Stimulated activated CD4-positive, alpha-beta T cell treated with anti-CD3 and anti-CD28 coated beads, Interleukin-1b, Interleukin-23, amount 100 ng/mL, for 48 hours (primary cell): ENCODE results near the gene PAX7.
"Not testable (repeated sequence)": the region's sequence is repeated elsewhere in the genome, so short reads cannot be mapped to it uniquely, and the experiment has no call there.

Experiments
- DNase-seq: peaks from one replicate; pipeline ENCODE4 v3.0.0-alpha.2; 2020

Gene PAX7

DNA sequence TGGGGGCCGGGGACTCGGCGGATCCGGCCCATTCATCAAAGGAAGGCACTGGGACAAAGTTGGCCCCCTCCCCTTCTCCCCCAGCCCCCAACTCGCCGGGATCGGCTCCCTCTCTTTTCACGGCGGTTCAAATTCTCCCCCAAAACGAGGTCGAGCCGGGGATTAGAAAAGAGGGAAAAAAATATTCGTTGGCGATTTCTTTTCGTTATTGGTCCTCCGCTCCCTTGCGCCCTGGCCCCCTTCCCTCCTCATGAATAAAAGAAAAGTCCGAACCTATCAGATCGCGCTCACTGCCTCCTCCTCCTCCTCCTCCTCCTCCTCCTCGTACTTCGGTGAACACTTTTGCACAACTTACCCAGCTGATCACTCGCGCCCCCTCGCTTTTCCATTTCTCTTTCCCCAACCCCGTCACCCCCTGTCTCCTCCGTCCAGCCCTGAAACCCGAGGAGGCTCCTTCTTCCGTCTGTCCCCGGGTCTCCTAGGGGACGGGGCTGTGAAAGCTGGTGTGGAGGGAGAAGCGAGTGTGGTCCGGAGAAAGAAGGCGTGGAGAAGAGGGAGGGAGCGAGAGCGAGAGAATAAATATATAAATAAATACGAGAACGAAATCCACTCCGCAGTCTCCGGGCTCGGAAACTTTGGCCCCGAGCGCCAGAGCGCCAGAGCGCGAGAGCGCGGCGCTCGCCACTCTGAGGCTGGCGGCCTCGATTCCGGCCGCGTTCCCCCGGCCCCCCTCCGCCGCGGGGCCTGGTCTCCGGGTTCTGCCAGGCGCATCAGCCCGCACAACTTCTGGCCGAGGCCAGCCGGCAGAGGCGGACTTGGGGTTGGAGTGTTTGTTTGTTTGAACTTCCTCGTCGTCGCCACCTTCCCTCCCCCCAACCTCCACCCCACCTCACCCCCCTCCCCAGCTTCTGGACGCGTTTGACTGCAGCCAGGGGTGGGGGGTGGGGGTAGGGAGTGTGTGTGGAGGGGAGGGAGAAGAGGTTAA lies at the start of gene PAX7:
Gene PAX7, plus strand, starts transcription at position 336 of the 985 bp plus-strand sequence. CDS start 758 bp downstream, outside the sequence.
- DNase-seq, result no peak

DNA sequence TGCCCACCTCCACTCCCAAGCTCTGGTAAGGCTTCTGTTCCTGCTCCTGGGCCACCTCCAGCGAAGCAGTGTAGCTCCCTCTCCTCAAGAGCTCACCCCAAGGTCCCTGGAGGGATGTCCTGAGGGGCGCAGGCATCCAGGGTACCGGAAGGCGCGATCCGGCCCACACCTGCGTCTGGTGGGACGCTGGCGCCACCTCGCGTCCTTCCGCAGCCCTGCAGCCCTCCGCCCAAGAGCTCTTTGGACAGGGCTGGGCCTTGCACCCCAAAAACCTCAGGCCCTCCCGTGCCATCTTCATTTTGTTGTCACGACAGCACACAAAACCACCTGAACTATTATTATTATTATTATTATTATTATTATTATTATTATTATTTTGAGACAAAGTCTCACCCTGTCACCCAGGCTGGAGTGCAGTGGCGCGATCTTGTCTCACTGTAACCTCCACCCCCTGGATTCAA lies 49.2 kb upstream of the PAX7 start:
- DNase-seq, result peak; percentile 35

DNA sequence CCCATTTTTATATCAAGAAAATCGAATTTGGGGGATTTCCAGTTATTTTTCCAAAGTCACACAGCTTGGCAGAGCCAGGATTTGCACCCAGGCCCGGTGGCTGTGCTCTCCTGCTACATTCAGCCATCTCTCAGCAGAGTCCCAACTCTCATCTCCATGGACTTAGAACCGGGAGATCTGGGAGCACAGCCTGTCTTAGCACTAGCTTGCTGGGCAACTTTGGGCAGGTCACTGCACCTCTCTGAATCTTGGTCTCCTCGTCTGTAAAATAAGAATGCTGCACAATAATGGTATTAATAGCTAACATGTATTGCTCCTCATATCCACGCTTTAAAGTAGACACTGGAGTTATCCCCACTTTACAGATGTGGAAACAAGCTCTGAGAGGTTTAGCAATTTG lies 47.8 kb upstream of the PAX7 start:
- no peak for DNase-seq

DNA sequence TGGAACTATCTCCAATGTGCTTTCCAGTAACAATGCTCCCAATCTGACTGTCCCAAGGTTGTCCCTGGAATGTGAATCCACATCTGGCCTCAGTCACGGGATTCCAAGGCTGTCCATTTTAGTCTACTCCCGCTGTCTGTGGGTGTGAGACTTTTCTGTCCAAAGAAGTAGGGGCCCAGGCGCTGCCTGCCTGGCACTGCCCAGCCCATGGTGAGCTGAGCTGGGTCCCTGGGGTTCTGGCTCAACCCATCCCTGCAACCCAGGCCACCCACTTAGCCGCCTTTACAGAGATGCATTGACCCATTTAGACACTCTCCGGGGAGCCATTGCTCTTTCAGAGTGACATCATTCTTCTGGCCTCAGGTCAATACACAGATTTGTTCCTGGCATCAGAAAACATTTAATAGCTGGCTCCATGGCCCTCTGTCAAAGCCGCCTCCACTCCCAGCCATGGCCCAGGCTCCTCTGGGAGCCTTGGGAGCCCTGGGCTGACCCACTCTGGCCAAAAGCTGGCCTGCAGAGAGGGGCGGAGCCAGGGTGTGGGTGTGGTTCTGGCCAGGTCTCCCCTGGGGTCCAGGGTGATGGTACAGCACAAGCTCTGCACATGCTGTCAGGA lies 47.2 kb upstream of the PAX7 start:
- DNase-seq, result no peak

DNA sequence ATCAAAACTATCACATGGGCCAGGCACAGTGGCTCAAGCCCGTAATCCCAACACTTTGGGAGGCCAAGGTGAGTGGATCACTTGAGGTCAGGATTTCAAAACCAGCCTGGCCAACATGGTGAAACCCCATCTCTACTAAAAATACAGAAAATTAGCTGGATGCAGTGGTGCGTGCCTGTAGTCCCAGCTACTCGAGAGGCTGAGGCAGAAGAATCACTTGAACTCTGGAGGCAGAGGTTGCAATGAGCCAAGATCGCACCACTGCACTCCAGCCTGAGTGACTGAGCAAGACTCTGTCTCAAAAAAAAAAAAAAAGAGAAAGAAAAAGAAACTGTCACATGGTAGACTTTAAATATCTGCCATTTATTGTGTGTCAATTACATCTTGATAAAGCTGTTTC lies 44.6 kb upstream of the PAX7 start:
- DNase-seq, result not testable (repeated sequence)

DNA sequence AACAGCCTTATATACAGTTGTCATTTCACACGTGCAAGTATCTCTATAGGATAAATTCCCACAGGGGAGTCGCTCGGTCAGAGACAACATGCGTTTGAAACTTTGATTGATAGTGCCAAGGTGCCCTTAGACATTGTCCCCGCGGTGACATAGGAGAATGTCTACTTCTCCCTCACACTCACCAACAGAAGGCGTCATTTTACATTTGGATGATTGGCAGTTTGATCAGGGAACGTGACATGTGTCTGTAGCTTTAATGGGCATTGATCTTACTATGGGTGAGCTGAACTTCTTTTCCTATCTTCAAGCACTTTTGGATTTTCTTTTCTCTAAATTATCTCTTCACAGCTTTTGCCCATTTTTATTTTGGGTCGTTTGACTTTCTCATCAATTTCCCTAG lies 42.6 kb upstream of the PAX7 start:
- no peak for DNase-seq

DNA sequence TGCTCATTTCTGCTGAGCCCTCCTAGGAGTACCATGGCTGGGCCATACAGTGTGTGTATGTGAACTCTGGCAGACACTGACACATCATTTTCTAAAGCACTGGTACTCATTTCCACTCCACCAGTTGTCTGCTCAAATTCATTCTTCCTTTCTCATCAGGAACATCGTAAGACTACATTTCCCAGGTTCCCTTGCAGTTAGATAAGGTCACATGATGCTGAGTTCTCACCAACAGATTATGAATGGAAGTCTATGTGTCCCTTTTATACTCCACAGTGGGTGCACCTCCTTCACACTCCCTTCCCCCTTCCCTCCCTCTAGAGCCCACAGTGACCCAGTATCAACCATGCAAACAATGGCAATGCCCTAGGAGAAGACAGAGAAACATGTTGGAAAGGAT lies 38.3 kb upstream of the PAX7 start:
- DNase-seq, result no peak

DNA sequence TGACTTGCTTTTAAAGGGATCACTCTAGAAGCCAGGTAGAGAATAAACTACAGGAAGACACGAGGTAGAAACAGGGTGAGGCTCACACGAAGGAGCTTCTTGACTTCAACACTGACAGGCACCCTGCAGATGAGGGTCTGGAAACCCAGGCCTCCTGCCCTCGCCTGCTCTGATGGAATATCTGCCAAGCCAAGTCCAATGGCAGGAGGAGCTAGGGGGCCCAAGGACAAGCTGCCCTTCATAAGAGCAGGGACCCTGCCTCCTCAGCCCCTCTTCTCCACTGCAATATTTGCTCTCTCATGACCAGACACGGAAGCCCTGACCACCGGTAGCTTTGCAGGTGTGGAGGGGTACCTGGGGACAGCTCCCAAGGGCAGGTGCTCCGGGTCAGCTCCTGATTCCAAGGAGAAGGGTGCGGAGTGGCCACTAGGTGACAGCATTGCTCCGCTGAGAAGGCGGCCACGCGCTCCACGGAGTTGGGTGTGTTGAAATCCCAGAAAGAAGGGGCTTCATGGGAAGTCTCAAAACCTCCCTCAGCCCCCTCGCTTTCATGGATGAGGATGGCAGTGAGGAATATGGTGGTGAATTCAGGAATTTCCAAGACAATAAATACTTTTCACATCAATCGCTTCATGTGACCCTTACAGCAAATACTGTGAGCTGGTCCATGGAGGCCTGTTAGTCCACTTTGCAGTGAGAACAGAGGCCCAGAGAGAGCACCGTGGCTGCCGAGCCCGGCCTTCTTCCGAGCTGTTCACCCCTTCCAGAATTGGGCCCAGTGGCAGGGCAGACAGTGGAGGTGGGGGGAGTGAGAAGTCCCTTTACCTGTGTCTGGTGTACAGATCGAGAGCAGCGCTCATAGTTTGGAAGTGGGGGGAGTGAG lies 33.2 kb upstream of the PAX7 start:
- DNase-seq, result peak; percentile 45

DNA sequence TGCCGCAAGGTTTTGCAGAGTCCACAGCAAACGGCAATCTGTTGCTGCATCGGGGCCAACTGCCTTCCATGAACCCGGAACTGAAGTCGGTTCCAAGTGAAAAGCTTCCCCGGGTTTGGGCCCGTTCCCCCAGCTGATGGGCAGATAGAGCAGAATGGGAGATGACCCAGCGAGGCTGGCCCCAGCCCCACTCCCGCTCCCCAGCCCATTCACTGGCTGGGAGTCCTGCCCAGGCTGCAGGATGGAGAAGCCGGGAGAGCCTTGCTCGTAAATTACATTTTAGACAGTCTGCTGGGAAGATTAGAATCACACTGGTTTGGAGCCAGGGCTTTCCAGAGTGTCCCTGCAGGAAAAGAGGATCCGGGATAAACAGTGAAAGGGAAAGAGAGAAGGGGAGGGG lies 31.6 kb upstream of the PAX7 start:
- no peak for DNase-seq

DNA sequence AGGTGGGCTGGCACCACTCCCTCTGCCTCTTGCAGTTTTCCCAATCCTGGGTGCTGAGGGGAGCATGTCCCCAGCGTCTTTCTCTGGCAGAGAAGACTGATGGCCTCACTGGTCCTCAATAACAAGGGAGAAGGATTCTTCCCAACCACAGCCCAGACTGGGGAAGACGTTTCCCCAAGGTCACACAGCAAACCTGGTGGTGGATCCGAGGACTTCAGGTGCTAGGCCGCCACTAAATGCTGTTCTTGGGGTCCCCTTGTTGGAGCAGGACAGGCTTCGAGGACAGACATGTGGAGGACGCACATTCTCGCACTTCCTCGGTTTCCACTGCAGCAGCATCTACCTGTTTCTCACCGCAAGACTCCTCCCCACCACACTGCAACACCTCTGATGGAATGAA lies 30.9 kb upstream of the PAX7 start:
- no peak for DNase-seq

DNA sequence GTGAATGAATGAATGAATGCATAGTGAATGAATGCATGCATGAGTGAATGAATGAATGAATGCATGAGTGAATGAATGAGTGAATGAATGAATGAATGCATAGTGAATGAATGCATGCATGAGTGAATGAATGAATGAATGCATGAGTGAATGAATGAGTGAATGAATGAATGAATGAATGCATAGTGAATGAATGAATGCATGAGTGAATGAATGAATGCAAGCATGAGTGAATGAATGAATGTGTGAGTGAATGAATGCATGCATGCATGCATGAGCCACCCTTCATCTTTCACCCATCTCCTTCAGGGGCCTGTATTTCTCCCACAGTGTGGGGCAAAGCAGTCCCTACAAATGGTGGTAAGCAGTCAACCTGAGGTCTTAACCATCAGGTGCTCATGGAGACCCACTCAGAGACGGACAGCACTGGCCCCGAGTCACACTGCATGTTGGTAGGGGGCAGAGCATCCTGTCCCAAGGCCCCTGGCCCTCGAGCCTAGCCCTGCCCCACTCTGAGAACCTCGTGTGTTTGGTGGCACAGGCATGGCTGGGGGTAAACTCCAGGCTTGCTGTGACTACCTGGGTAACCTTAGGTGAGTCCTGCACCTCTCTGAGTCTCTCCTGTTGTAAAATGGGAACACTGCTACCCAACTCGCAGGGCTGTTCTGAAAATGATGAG lies 28.0 kb upstream of the PAX7 start:
- DNase-seq, result no peak

DNA sequence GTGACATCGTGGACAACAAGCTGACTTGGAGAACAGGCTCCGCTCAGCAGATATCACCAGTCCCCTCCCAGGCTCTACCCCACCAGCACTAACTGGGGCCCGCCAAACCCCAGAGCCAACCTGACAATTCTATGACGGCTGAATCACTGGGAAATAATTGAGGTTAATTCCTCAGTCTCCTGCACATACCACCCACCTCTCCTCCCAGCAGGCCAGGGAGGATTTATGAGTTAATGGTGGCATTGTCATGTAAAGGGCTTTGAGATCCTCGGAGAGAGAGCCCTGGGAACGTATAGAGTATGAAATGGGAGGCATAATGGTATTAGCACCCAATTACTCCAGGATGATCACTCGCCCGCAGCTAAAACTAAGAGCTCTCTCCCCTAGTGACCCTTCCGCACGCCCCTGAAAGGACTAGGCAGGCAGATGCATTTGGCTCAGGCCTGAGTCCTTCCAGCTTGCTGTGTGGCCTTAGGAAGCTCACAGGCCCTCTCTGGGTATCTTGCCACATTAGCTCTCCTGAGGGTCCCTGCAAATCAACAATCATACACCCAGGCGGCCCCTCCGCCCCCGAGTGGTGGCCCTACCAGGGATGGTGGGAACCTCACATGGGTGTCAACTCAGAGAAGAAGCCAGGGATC lies 27.3 kb upstream of the PAX7 start:
- no peak for DNase-seq

DNA sequence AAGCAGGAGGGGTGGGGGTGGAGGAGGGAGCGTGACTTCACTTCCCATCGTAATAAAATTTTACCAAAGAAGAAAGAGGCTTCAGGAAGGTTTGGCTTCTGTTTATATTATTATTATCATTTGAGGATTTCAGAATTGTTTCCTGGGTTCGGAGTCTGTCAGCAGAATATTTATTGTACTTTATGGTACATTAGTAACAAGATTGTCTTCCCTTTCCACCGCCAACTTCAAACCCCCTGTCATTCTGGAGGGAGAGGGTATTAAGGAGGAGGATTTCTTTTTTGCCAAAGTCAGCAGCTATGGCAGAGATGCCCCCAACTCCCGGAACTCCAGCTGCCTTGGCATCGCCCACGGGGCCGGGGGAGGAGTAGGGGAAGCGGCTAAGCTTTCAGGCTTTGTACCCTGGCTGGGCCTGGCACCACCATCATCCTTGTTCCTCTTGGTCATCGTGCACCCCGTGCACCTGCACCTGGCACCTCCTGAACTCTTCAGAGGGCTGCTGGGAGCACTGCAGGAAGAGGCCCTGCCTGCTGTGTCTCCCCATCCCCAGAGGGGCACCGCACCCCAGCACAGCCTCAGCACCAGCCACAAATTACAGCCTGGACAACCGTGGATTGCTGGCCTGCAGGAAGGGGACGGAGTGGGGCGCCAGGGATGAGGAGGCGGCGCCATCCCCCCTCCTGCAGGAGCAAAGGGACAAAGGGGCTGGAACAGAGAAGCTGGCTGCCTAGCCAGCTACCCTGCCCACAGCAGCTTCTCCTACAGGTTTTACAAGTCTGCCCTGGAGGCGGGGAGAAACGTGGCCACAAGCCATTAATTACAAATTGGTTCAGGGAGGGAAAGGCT lies 24.0 kb upstream of the PAX7 start:
- no peak for DNase-seq

DNA sequence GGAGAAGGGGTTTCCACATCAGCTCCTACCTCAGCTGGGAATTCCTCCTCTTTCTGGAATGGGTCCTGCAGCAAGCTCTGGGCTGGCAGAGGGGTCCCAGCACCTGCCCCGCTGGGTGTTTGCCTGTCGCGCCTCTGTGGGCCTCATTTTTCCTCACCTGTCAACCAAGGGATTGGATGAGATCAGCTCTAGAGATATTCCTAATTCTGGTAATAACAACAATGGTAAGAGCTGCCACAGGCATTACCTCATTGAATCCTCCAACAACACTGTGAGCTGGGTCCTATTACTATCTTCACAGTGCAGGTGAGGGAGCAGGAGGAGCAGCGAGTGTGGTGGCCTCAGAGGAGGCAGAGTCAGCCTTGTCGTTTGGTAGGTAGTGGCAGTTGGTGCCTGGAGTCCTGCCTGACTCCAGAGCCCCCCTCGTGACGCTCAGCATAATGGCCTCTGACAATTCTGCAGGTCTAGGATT lies 23.3 kb upstream of the PAX7 start:
- no peak for DNase-seq

DNA sequence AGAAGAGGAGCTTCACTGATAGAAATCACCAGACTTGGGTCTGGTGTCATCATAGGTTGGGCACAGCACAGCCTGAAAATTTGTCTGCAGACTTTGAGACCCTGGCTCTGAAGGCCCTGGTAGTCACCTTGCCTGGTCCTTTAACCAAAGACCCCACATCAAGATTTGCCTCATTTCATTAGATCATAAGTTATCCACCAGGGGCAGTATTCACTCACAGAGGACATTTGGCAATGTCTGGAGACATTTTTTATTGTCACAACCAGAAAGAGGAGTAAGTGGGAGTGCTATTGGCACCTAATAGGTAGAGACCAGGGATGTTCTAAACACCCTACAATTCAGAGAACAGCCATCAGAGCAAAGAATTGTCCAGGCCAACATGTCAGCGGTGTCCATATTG lies 22.1 kb upstream of the PAX7 start:
- DNase-seq, result no peak

DNA sequence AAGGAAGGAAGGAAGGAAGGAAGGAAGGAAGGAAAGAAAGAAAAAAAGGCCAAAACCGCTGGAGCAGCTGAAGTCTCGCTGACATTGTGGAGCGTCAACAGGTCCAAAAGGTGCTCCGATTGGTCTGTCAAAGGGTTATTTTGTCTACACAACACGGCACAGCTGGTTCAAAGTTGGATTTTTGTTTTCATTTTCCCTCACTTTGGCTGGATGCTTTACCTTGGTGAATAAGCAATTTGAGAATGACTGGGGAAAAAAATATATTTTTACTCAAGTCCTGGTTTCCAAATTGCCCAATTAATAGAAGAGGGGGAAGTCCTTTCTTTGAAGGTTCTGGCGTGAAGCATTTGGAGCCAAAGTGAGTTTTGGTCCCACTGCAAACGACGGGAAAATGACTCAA lies 19.3 kb upstream of the PAX7 start:
- no peak for DNase-seq

DNA sequence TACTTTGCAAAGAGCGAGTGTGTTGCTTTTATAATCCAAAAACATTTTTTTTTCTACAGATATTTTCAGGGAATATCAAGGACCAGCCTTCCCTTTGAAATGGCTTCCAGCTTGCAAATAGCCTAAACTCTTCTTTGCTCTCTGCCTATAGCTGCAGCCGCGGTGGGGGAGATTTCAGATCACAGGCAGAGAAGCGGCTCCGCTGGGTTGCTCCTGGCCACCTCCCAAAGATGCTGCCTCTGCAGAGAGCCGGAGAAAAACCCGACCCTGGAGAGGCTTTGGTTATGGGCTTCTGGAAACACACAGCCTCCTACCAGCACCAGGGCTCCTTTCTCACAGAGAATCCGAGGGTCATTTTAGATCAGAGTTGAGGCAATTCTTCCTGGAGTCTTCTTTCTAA lies 18.6 kb upstream of the PAX7 start:
- no peak for DNase-seq

DNA sequence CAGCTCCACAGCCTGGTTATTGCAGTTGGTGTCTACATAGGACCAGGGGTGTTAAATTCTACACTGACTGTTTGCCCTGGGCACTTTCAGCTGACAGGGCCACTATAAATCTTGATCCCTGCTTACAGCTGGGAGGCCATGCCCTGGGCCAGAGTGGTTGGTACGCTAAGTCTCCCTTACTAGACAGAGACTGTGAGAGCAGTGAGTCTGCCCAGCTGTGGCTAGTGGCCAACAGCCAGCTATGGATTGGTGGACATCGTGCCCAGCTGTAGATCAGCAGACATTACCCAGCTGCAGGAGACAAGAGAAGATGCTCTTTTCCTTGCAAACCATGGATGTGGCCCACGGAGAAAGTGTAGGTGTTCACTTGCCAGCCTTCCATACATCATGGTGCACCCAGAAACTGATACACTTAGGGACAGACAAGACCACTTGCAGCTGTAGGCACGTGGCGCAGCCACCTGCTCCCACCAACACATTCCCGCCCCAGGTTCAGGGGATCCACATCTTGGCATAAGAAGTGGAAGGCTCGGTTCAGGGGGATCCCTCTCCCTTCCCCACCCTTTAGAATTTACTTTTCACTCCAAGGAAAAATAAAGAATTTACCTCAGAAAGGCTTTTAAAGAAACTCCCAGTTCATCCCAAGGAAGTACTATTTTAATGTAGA lies 16.4 kb upstream of the PAX7 start:
- DNase-seq, result no peak

DNA sequence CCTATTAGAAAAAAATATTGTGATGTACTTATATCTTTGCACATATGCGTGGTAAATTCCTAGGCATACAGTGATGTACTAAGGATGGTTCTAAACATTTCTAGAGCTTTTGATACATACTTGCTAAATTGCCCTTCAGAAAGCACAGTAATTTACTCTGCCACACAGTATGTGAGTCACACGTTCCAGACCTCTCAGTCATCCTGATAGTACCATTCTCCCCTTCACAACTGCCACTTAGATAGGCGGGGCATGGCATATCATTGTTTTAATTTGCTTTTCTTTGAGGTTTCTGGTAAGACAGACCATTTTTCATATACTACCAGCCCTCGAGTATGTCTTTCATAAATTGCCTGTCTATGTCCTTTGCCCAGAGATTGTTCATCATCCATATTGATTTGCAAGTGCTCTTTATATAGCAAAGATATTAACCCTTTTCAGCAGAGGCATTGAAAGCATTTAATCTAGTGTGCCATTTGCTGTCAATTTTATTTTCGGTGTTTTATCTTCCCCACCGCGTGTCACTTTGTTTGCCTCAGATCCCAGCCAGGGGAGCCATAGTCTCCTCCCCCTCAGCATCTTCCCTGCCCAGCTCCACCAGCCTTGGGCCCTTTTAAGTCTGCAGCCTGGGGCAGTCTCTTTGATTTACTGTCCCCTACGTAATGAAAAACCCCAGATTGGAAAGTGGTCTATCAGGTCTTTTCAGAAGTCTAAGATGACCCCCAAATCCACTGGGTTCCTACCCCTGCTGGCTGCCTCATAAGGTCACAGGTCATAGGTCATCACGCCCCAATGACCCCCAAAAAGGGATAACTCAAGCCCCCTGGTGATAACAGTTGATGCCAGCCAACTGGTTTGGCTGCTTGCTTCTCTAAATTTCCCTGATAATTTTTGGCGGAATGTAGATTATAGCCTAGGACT lies 11.8 kb upstream of the PAX7 start:
- DNase-seq, result no peak
